Measurements from ENCODE around the gene HSF2BP.

GRCh38 chr21:43702785-43703034 is 43.4 kb upstream of the HSF2BP start:
- TF ChIP-seq, protein P1, sequence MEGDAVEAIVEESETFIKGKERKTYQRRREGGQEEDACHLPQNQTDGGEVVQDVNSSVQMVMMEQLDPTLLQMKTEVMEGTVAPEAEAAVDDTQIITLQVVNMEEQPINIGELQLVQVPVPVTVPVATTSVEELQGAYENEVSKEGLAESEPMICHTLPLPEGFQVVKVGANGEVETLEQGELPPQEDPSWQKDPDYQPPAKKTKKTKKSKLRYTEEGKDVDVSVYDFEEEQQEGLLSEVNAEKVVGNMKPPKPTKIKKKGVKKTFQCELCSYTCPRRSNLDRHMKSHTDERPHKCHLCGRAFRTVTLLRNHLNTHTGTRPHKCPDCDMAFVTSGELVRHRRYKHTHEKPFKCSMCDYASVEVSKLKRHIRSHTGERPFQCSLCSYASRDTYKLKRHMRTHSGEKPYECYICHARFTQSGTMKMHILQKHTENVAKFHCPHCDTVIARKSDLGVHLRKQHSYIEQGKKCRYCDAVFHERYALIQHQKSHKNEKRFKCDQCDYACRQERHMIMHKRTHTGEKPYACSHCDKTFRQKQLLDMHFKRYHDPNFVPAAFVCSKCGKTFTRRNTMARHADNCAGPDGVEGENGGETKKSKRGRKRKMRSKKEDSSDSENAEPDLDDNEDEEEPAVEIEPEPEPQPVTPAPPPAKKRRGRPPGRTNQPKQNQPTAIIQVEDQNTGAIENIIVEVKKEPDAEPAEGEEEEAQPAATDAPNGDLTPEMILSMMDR (IDR thresholded peaks at IDR 0.05), result no peak
- TF ChIP-seq POLR2A (IDR thresholded peaks at IDR 0.05), result no peak
